ENCODE measurements around the gene RYR3. TPM values are rescaled to one million over a fixed set of nuclear protein-coding genes. Genes with fewer than 3 reads are reported as not detected.

The RYR3 gene
- total and polyA plus RNA-seq, 2 donors (not counting 1 experiment from before 2014, with no cell fraction given) = not detected

DNA sequence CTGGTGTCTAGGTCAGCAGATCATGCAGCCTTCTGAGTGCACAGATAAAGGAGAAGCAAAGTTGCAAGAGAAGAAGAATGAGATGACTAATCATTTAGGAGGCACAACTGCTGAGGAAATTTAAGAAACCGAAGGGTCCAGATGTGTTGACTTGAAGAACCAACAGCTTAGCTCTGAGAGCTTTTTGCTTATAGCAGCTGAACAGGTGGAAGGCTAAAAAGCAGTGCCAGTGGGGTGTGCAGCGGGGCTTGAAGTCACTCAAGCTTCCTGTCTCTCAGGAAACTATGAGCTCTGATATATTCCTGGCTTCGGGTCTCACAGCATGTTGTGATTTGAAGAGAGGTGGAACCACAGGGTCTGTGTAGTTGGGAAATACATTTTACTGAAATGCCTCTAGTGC lies 305.7 kb downstream of the RYR3 start:
- intact Hi-C loops (cut with micrococcal nuclease) = no loop called here
- WGBS (ENCODE audit: insufficient coverage) = 2% methylated on average over 3 of the region's 3 CpGs
- H3K79me2 ChIP-seq (ENCODE audit: control insufficient read depth, insufficient read depth, low read length) = no peaks in the 10 kb centered on the region
- Mint-ChIP-seq H3K4me1 (no peaks in the 10 kb centered on the region), H3K4me3 (no peak overlapping the region), H3K9me3 (ENCODE audit: insufficient read depth) (no peaks in the 10 kb centered on the region), H3K27ac (no peak overlapping the region), H3K27me3 (peaks cover 4% of the 10 kb centered on the region)
- ChIA-PET POLR2A (no interaction called here), CTCF (no interaction called here)
- no peaks in the 10 kb centered on the region for H3K9me3 ChIP-seq (ENCODE audit: control extremely low read depth in 1 of 3, control insufficient read depth in 2 of 3, insufficient read depth in 1 of 3, low read length in 2 of 3)
- no peaks in the 10 kb centered on the region for H4K20me1 ChIP-seq (ENCODE audit: control insufficient read depth, insufficient read depth, low read length, poor library complexity, severe bottlenecking)
- no peak overlapping the region for H2AFZ ChIP-seq (ENCODE audit: insufficient read depth, low read depth, low read length, poor library complexity, severe bottlenecking)
- no peaks in the 10 kb centered on the region for H3K4me1 ChIP-seq (ENCODE audit: control insufficient read depth in 2 of 2, insufficient read depth in 2 of 2, low read length in 2 of 2)
- no peak for DNase-seq
- H3K4me2 ChIP-seq (replicated peaks; ENCODE audit: low read depth, low read length, poor library complexity, severe bottlenecking) = no peak overlapping the region
- TF ChIP-seq, protein P1, sequence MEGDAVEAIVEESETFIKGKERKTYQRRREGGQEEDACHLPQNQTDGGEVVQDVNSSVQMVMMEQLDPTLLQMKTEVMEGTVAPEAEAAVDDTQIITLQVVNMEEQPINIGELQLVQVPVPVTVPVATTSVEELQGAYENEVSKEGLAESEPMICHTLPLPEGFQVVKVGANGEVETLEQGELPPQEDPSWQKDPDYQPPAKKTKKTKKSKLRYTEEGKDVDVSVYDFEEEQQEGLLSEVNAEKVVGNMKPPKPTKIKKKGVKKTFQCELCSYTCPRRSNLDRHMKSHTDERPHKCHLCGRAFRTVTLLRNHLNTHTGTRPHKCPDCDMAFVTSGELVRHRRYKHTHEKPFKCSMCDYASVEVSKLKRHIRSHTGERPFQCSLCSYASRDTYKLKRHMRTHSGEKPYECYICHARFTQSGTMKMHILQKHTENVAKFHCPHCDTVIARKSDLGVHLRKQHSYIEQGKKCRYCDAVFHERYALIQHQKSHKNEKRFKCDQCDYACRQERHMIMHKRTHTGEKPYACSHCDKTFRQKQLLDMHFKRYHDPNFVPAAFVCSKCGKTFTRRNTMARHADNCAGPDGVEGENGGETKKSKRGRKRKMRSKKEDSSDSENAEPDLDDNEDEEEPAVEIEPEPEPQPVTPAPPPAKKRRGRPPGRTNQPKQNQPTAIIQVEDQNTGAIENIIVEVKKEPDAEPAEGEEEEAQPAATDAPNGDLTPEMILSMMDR (IDR thresholded peaks at IDR 0.05) = no peak
- no peak for TF ChIP-seq EZH2 (IDR thresholded peaks at IDR 0.05; ENCODE audit: borderline replicate concordance, insufficient read depth, low read depth, low read length, poor library complexity, severe bottlenecking)
- H3K9ac ChIP-seq (ENCODE audit: low read length) = no peak overlapping the region
- no peak for ATAC-seq (ENCODE audit: low read depth)
- no peak overlapping the region for H3K4me3 ChIP-seq (ENCODE audit: control extremely low read depth in 1 of 5, extremely low read depth in 1 of 5, insufficient read depth in 1 of 5, low read depth in 2 of 5, low read length in 4 of 5)
- no peak overlapping the region for H3K27ac ChIP-seq (ENCODE audit: low read length in 2 of 2)
- no peaks in the 10 kb centered on the region for H3K36me3 ChIP-seq (replicated peaks in 1 of 2; ENCODE audit: control extremely low read depth in 1 of 2, control insufficient read depth in 1 of 2, extremely low read depth in 1 of 2, insufficient read depth in 2 of 2, low read length in 1 of 2)
- no peaks in the 10 kb centered on the region for H3K27me3 ChIP-seq (replicated peaks in 1 of 4; ENCODE audit: control extremely low read depth in 1 of 4, control insufficient read depth in 3 of 4, insufficient read depth in 4 of 4, low read length in 3 of 4)

DNA sequence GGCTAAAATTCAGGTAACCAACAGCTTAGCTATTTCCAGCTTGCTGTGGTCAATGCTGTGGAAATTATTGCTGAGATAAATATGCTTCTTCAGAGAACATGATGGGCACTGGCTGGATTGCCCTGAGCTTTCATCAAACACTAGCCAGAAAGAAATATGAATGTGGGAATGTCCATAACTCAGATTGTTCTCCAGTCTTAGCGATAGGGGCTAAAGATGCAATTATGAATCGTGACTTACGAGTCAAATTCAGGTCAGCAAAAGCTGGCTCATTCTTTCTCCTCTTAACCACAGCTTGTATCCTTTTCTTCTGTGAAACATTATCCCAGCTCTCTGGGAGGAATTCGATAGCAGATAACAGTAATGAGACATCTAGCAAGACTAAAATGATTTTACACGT lies 307.6 kb downstream of the RYR3 start:
- POLR2A ChIA-PET = no interaction called here
- TF ChIP-seq, protein P1 (IDR thresholded peaks at IDR 0.05) = no peak
- no peak for TF ChIP-seq EZH2 (IDR thresholded peaks at IDR 0.05; ENCODE audit: borderline replicate concordance, insufficient read depth, low read depth, low read length, poor library complexity, severe bottlenecking)
- WGBS (ENCODE audit: insufficient coverage) = no CpG with 5 or more reads among the region's 5 CpGs
- H3K4me2 ChIP-seq (replicated peaks; ENCODE audit: low read depth, low read length, poor library complexity, severe bottlenecking) = no peak overlapping the region
- no peak overlapping the region for H2AFZ ChIP-seq (ENCODE audit: insufficient read depth, low read depth, low read length, poor library complexity, severe bottlenecking)
- H3K79me2 ChIP-seq (ENCODE audit: control insufficient read depth, insufficient read depth, low read length) = no peaks in the 10 kb centered on the region
- DNase-seq (no peak), ATAC-seq (ENCODE audit: low read depth) (no peak)
- no peaks in the 10 kb centered on the region for H4K20me1 ChIP-seq (ENCODE audit: control insufficient read depth, insufficient read depth, low read length, poor library complexity, severe bottlenecking)
- CTCF ChIA-PET = no interaction called here
- no peak overlapping the region for H3K4me3 Mint-ChIP-seq
- no peak overlapping the region for H3K4me3 ChIP-seq (ENCODE audit: control extremely low read depth in 1 of 5, extremely low read depth in 1 of 5, insufficient read depth in 1 of 5, low read depth in 2 of 5, low read length in 4 of 5)
- intact Hi-C loops (cut with micrococcal nuclease) = no loop called here
- H3K4me1 Mint-ChIP-seq = no peaks in the 10 kb centered on the region
- no peak overlapping the region for H3K27ac Mint-ChIP-seq
- H3K9me3 ChIP-seq (ENCODE audit: control extremely low read depth in 1 of 3, control insufficient read depth in 2 of 3, insufficient read depth in 1 of 3, low read length in 2 of 3) = no peaks in the 10 kb centered on the region
- H3K36me3 ChIP-seq (replicated peaks in 1 of 2; ENCODE audit: control extremely low read depth in 1 of 2, control insufficient read depth in 1 of 2, extremely low read depth in 1 of 2, insufficient read depth in 2 of 2, low read length in 1 of 2) = no peaks in the 10 kb centered on the region
- no peaks in the 10 kb centered on the region for H3K9me3 Mint-ChIP-seq (ENCODE audit: insufficient read depth)
- H3K27ac ChIP-seq (ENCODE audit: low read length in 2 of 2) = no peak overlapping the region
- H3K27me3 Mint-ChIP-seq = peaks cover 7% of the 10 kb centered on the region
- H3K27me3 ChIP-seq (replicated peaks in 1 of 4; ENCODE audit: control extremely low read depth in 1 of 4, control insufficient read depth in 3 of 4, insufficient read depth in 4 of 4, low read length in 3 of 4) = no peaks in the 10 kb centered on the region
- H3K4me1 ChIP-seq (ENCODE audit: control insufficient read depth in 2 of 2, insufficient read depth in 2 of 2, low read length in 2 of 2) = no peaks in the 10 kb centered on the region
- no peak overlapping the region for H3K9ac ChIP-seq (ENCODE audit: low read length)
